GM21360 (cell line): ENCODE results near the gene EFNA2.

Experiments used
- ATAC-seq: cut with Tn5 transposase; IDR thresholded peaks from one replicate; pipeline ENCODE4 v1.9.1; 2021; ENCODE audit warnings: mild to moderate bottlenecking, moderate library complexity; ENCODE audit not compliant: unreplicated experiment

Gene EFNA2

GRCh38 chr19:1283207-1283916 is 2.3 kb upstream of the EFNA2 start:
- no peak for ATAC-seq

- ATAC-seq = no peak
Measured at GRCh38 chr19:1283917-1284292, 1.8 kb upstream of the EFNA2 start.

- ATAC-seq = no peak
Measured at GRCh38 chr19:1284293-1284978, 1.2 kb upstream of the EFNA2 start.

- no peak for ATAC-seq
Measured at GRCh38 chr19:1284979-1285736, 515 bp upstream of the EFNA2 start.

GRCh38 chr19:1286487-1287353 is 1.0 kb downstream of the EFNA2 start:
- no peak for ATAC-seq

GRCh38 chr19:1287354-1288225 is 1.9 kb downstream of the EFNA2 start:
- ATAC-seq = no peak

GRCh38 chr19:1288226-1288612 is 2.5 kb downstream of the EFNA2 start:
- ATAC-seq = no peak

GRCh38 chr19:1288833-1289685 is 3.4 kb downstream of the EFNA2 start:
- no peak for ATAC-seq

GRCh38 chr19:1289686-1290025 is 4.0 kb downstream of the EFNA2 start:
- ATAC-seq = no peak

- ATAC-seq = no peak
Measured at GRCh38 chr19:1290196-1290702, 4.6 kb downstream of the EFNA2 start.

GRCh38 chr19:1290703-1291651 is 5.3 kb downstream of the EFNA2 start:
- no peak for ATAC-seq

GRCh38 chr19:1291761-1292418 is 6.2 kb downstream of the EFNA2 start:
- no peak for ATAC-seq

GRCh38 chr19:1292419-1293151 is 6.9 kb downstream of the EFNA2 start:
- no peak for ATAC-seq

- ATAC-seq = no peak
Measured at GRCh38 chr19:1293782-1294604, 8.3 kb downstream of the EFNA2 start.

- no peak for ATAC-seq
Measured at GRCh38 chr19:1294688-1295087, 9.0 kb downstream of the EFNA2 start.
